Activated T-cell treated with anti-CD3 and anti-CD28 coated beads for 24 hours (primary cell): ENCODE measurements around the gene ABCG1.

Experiments
- DNase-seq: peaks from one replicate; pipeline ENCODE4 v3.0.0-alpha.2; 2020; ENCODE audit warnings: low read depth

The ABCG1 gene

GRCh38 chr21:42306366-42307035 lies 87.6 kb downstream of the ABCG1 start:
- no peak for DNase-seq

- no peak for DNase-seq
These were observed 88.2 kb downstream of the ABCG1 start for GRCh38 chr21:42307106-42307505.

GRCh38 chr21:42308161-42308913 lies 89.4 kb downstream of the ABCG1 start:
- no peak for DNase-seq

- DNase-seq = no peak
These were observed 90.2 kb downstream of the ABCG1 start for GRCh38 chr21:42308914-42309752.

- peak; percentile 48 for DNase-seq
These were observed 90.8 kb downstream of the ABCG1 start for GRCh38 chr21:42309753-42310213.

GRCh38 chr21:42310411-42311001 lies 91.6 kb downstream of the ABCG1 start:
- DNase-seq = no peak

- no peak for DNase-seq
These were observed 92.2 kb downstream of the ABCG1 start for GRCh38 chr21:42311160-42311559.

GRCh38 chr21:42311816-42312625 lies 93.1 kb downstream of the ABCG1 start:
- no peak for DNase-seq

- DNase-seq = no peak
These were observed 93.7 kb downstream of the ABCG1 start for GRCh38 chr21:42312626-42313104.

- DNase-seq = no peak
These were observed 94.6 kb downstream of the ABCG1 start for GRCh38 chr21:42313501-42313969.

GRCh38 chr21:42314616-42315295 lies 95.8 kb downstream of the ABCG1 start:
- no peak for DNase-seq

- DNase-seq = no peak
These were observed 96.5 kb downstream of the ABCG1 start, which contains the start of gene TFF3 for GRCh38 chr21:42315296-42315891. Gene TFF3 (minus strand): TSS chr21:42315409. CDS start chr21:42315374, 35 bp downstream.

- no peak for DNase-seq
These were observed 98.0 kb downstream of the ABCG1 start for GRCh38 chr21:42316891-42317290.

- no peak for DNase-seq
These were observed 98.4 kb downstream of the ABCG1 start for GRCh38 chr21:42317341-42317741.

- no peak for DNase-seq
These were observed 99.1 kb downstream of the ABCG1 start for GRCh38 chr21:42317826-42318746.

GRCh38 chr21:42319376-42319775 lies 100.4 kb downstream of the ABCG1 start:
- no peak for DNase-seq

GRCh38 chr21:42319851-42320572 lies 101.1 kb downstream of the ABCG1 start:
- no peak for DNase-seq

- no peak for DNase-seq
These were observed 101.9 kb downstream of the ABCG1 start for GRCh38 chr21:42320791-42321190.
